K562 (cell line): ENCODE results near the gene IGFBP7. TPM values are rescaled to one million over a fixed set of nuclear protein-coding genes. Genes with fewer than 3 reads are reported as not detected.

ENCODE experiments used
- ATAC-seq: fragments of 200-7000 bp; cut with Tn5 transposase; 3 replicates; pipeline ENCODE4 v1.9.1; 2020; ENCODE audit warnings: moderate library complexity
- BruUV-seq: library from RNA; stranded (reverse); fragments of 400-500 nt; replicated peaks from 2 replicates; lab custom pipeline; 2021; lab: Mats Ljungman, UMichigan
- CTCF ChIA-PET: fragments of 300-600 bp; formaldehyde crosslinking; extraction: SDS; loops from one replicate; lab custom pipeline; 2021; ENCODE audit warnings: low intra/inter-chr PET ratio; lab: Yijun Ruan, JAX
- POLR2A ChIA-PET: fragments of 300-600, 350-650 bp; sonication (Branson Sonifier 250); formaldehyde crosslinking; extraction: SDS; loops from one replicate; lab custom pipeline; 2021; ENCODE audit warnings: antibody characterized with exemption, inconsistent platforms; lab: Yijun Ruan, JAX
- DNase-seq, 4 experiments: peaks; one replicate each; pipeline versions ENCODE4 v3.0.0 to v3.0.0-alpha.2; 2011 to 2018; ENCODE audit warnings: low spot score in 3 of 4, mixed read lengths in 3 of 4; ENCODE audit errors: extremely low read depth in 1 of 4
- FAIRE-seq: peaks from 2 replicates; lab custom pipeline; 2011; peaks lifted over from hg19 to GRCh38; lab: Jason Lieb, UNC
- H2AFZ ChIP-seq: 2 replicates; pipeline ENCODE4 v1.6.0; 2011; ENCODE audit warnings: low read depth, low read length, control low read depth, inconsistent platforms
- H3K27ac ChIP-seq: fragments of 200-600 bp; 3 replicates; pipeline ENCODE4 v1.8.0; 2011; ENCODE audit warnings: low read depth, mild to moderate bottlenecking, control low read depth, inconsistent platforms, low read length, moderate library complexity, mixed read lengths; ENCODE audit errors: extremely low read depth
- H3K27me3 ChIP-seq, 2 experiments: fragments of 300-600 bp in 1 of 2; 2 replicates in 1 of 2; 3 replicates in 1 of 2; pipeline versions ENCODE4 v1.6.0 to v1.8.0; 2011; ENCODE audit warnings: inconsistent platforms in 2 of 2, low read length in 2 of 2, mild to moderate bottlenecking in 1 of 2, mixed read lengths in 1 of 2, moderate library complexity in 1 of 2; ENCODE audit not compliant: control insufficient read depth in 2 of 2, insufficient read depth in 2 of 2
- H3K36me3 ChIP-seq: fragments of 300-600 bp; 3 replicates; pipeline ENCODE4 v1.8.0; 2011; ENCODE audit warnings: mild to moderate bottlenecking, low read length, inconsistent platforms; ENCODE audit not compliant: control insufficient read depth, insufficient read depth
- H3K4me1 ChIP-seq, 2 experiments: fragments of 200-600 bp in 1 of 2; replicated peaks in 1 of 2; 2 replicates in 1 of 2; 3 replicates in 1 of 2; pipeline versions ENCODE4 v1.5.1 to v1.8.0; 2011; ENCODE audit warnings: inconsistent platforms in 2 of 2, low read length in 2 of 2, mild to moderate bottlenecking in 1 of 2, mixed read lengths in 1 of 2, moderate library complexity in 1 of 2; ENCODE audit not compliant: control insufficient read depth in 2 of 2, insufficient read depth in 2 of 2
- H3K4me2 ChIP-seq: 2 replicates; pipeline ENCODE4 v1.6.1; 2011; ENCODE audit warnings: low read length, control low read depth, inconsistent platforms, mixed read lengths; ENCODE audit not compliant: insufficient read depth
- H3K4me3 ChIP-seq: fragments of 200-600 bp; sonication (generic), shearing (Covaris generic); 2 replicates; pipeline ENCODE4 v1.5.1; 2016; ENCODE audit warnings: control low read depth, inconsistent platforms
- H3K79me2 ChIP-seq: fragments of 200-600 bp; 3 replicates; pipeline ENCODE4 v1.8.0; 2011; ENCODE audit warnings: low read length, inconsistent platforms; ENCODE audit not compliant: control insufficient read depth, insufficient read depth
- H3K9ac ChIP-seq, 2 experiments: 2 replicates each; pipeline versions ENCODE4 v1.6.0 to v1.6.1; 2011; ENCODE audit warnings: low read depth in 2 of 2, low read length in 2 of 2, control low read depth in 1 of 2, inconsistent platforms in 1 of 2, mild to moderate bottlenecking in 1 of 2, mixed read lengths in 1 of 2; ENCODE audit not compliant: insufficient read depth in 1 of 2
- H3K9me1 ChIP-seq: one replicate; pipeline ENCODE4 v1.6.0; 2011; ENCODE audit warnings: inconsistent platforms, mild to moderate bottlenecking, low read length, moderate library complexity; ENCODE audit not compliant: control insufficient read depth, insufficient read depth
- H3K9me3 ChIP-seq: replicated peaks from 2 replicates; pipeline ENCODE4 v1.5.1; 2011; ENCODE audit warnings: low read depth, low read length, inconsistent platforms; ENCODE audit not compliant: control insufficient read depth, insufficient read depth
- H4K20me1 ChIP-seq: replicated peaks from 2 replicates; pipeline ENCODE4 v1.6.1; 2011; ENCODE audit warnings: low read length, inconsistent platforms, mixed read lengths; ENCODE audit not compliant: control insufficient read depth, insufficient read depth
- HDAC3 ChIP-seq: fragments of 450-650 bp; IDR thresholded peaks from 2 replicates; pipeline ENCODE4 v1.6.1; 2018; ENCODE audit warnings: borderline replicate concordance, mild to moderate bottlenecking, moderate library complexity; ENCODE audit not compliant: partially characterized antibody
- NBN ChIP-seq: fragments of 450-650 bp; IDR thresholded peaks from 2 replicates; pipeline ENCODE4 v1.6.1; 2016; ENCODE audit warnings: low read depth, mild to moderate bottlenecking
- SMARCE1 ChIP-seq: fragments of 450-650 bp; IDR thresholded peaks from 2 replicates; pipeline ENCODE4 v1.7.1; 2016; ENCODE audit warnings: mild to moderate bottlenecking
- WGBS: fragments of 100-300 bp; shearing (Covaris generic); methylation state at CpG from one replicate; pipeline ENCODE4 v1.1.6; 2016; ENCODE audit warnings: low coverage, mixed read lengths; ENCODE audit not compliant: insufficient coverage; ENCODE audit errors: missing lambda C conversion rate; 5-methylcytosine and 5-hydroxymethylcytosine counted together
- in situ Hi-C: fragments of 300-500 bp; cut with MboI; formaldehyde crosslinking; loops from 4 replicates; pipeline ENCODE4 v1.15.0; 2018; ENCODE audit warnings: inconsistent platforms, mixed read lengths
- intact Hi-C: fragments of 100-400 bp; cut with micrococcal nuclease; formaldehyde crosslinking; loops from 2 replicates; pipeline ENCODE4 v1.14.2; 2022
- polyA plus RNA-seq, 8 experiments: library from polyadenylated mRNA; depleted of rRNA in 4 of 8; stranded (reverse) in 5 of 8; unstranded in 3 of 8; fragments of >200 nt; fragmentation: Nextera tagmentation in 2 of 8; fragmentation: Illumina TruSeq in 1 of 8; extraction: Ambion mirVana in 2 of 8; extraction: Trizol in 1 of 8; gene quantifications; 2 replicates each; pipeline versions ENCODE4 v1.2.1 to v1.2.3, GENCODE V29; 2011 to 2014; ENCODE audit warnings: inconsistent platforms in 1 of 8, missing spikeins in 1 of 8
- total RNA-seq, 7 experiments: library from RNA; depleted of rRNA in 6 of 7; stranded (reverse); fragments of >200 nt in 6 of 7; fragmentation: Illumina TruSeq in 2 of 7; extraction: Trizol in 2 of 7; gene quantifications; 2 replicates each; pipeline versions ENCODE4 v1.2.1 to v1.2.3, GENCODE V29; 2011 to 2021; ENCODE audit warnings: low replicate concordance in 1 of 7
- TF ChIP-seq, protein P1 (sequence below): fragments of 450-650 bp; conservative IDR thresholded peaks from 2 replicates; pipeline ENCODE4 v1.6.1; 2016; ENCODE audit warnings: missing genetic modification characterization, low read depth, mild to moderate bottlenecking, missing compliant biosample characterization, moderate library complexity
- TF ChIP-seq, protein P2 (sequence below), 2 experiments: fragments of 250-450 bp in 1 of 2; fragments of 450-650 bp in 1 of 2; sonication (Bioruptor Pico) in 1 of 2; IDR thresholded peaks; 2 replicates each; pipeline versions ENCODE4 v1.6.1 to v1.8.0; 2016 to 2021; ENCODE audit warnings: mild to moderate bottlenecking in 2 of 2, moderate library complexity in 2 of 2, missing compliant biosample characterization in 1 of 2, missing genetic modification characterization in 1 of 2
- TF ChIP-seq, protein P3 (sequence below), 2 experiments: fragments of 450-650 bp; conservative IDR thresholded peaks; 2 replicates each; pipeline ENCODE4 v1.6.1; 2017; ENCODE audit warnings: mild to moderate bottlenecking in 2 of 2, moderate library complexity in 2 of 2
- TF ChIP-seq, protein P4 (sequence below): sonication (generic); IDR thresholded peaks from 2 replicates; pipeline ENCODE4 v1.6.1; 2016

Gene IGFBP7
- total and polyA plus RNA-seq, 9 of the 15 experiments (the other 6 are each of a cell fraction or from before 2014, with no cell fraction given): 0.27 to 0.49 (median 0.29) TPM; not detected in 6

DNA sequence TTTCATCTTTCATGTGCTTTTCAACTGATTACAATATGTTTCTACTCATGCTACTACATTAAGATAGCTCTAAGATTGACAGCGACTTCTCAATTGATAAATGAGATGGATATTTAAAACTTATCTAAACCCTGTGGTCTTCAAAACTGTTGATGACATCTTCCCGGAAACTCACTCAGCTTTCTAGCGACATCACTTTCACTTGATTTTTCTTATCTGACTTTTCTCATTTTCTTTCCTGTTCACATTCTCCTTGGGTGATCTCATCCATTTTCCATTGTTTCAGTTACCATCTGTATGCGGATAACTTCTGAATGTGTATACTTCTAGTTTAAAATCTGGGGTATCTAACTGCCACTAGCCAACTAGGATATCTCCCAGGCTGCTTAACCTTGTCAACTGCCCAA lies 128.4 kb downstream of the IGFBP7 start:
- peaks cover 49% of the 10 kb centered on the region for H3K36me3 ChIP-seq
- peaks cover 93% of the 10 kb centered on the region for H3K79me2 ChIP-seq
- intact Hi-C loops: no loop called here
- H3K4me1 ChIP-seq: peaks cover 23 to 28% of the 10 kb centered on the region in 2 experiments; a peak in 4 of 5 replicates
- H2AFZ ChIP-seq: no peak overlapping the region
- peak overlapping the region; percentile 12 for H3K4me3 ChIP-seq
- H3K27ac ChIP-seq: peak overlapping the region; percentile 74
- H4K20me1 ChIP-seq: peaks cover 24% of the 10 kb centered on the region
- DNase-seq (peak in 2 of 4 experiments; percentile 27 to 52), ATAC-seq (no peak), FAIRE-seq (no peak)
- ChIA-PET POLR2A (interaction anchor here (0.8 to 6.3 kb wide), 4 partner anchors 8 to 23 kb away, joined by 3 to 61 read pairs (median 3); no protein-coding TSS in a partner anchor), CTCF (no interaction called here)
- no peaks in the 10 kb centered on the region for H3K9me3 ChIP-seq
- H3K27me3 ChIP-seq: no peaks in the 10 kb centered on the region
- peak overlapping the region; percentile 100 for H3K4me2 ChIP-seq
- no TSS peak for BruUV-seq
- peaks cover 6% of the 10 kb centered on the region for H3K9me1 ChIP-seq
- H3K9ac ChIP-seq: peak overlapping the region; percentile 39 to 51; a peak in 3 of 4 replicates
- WGBS: 2% methylated on average over 4 of the region's 4 CpGs
- in situ Hi-C loops: no loop called here
- TF ChIP-seq HDAC3 (peak; percentile 58), SMARCE1 (peak; percentile 68), NBN (peak; percentile 58; the same call in 1 of the 2 replicates)
- TF ChIP-seq, protein P1, sequence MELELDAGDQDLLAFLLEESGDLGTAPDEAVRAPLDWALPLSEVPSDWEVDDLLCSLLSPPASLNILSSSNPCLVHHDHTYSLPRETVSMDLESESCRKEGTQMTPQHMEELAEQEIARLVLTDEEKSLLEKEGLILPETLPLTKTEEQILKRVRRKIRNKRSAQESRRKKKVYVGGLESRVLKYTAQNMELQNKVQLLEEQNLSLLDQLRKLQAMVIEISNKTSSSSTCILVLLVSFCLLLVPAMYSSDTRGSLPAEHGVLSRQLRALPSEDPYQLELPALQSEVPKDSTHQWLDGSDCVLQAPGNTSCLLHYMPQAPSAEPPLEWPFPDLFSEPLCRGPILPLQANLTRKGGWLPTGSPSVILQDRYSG: no peak
- TF ChIP-seq, protein P2, sequence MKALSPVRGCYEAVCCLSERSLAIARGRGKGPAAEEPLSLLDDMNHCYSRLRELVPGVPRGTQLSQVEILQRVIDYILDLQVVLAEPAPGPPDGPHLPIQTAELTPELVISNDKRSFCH (CRISPR knock-in tag; IDR thresholded peaks at IDR 0.05): no peak
- TF ChIP-seq, protein P2 (tag; IDR thresholded peaks at IDR 0.05): no peak
- TF ChIP-seq, protein P3, sequence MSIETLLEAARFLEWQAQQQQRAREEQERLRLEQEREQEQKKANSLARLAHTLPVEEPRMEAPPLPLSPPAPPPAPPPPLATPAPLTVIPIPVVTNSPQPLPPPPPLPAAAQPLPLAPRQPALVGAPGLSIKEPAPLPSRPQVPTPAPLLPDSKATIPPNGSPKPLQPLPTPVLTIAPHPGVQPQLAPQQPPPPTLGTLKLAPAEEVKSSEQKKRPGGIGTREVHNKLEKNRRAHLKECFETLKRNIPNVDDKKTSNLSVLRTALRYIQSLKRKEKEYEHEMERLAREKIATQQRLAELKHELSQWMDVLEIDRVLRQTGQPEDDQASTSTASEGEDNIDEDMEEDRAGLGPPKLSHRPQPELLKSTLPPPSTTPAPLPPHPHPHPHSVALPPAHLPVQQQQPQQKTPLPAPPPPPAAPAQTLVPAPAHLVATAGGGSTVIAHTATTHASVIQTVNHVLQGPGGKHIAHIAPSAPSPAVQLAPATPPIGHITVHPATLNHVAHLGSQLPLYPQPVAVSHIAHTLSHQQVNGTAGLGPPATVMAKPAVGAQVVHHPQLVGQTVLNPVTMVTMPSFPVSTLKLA (conservative IDR thresholded peaks at IDR 0.05): 0 out of 4 replicates have a peak, but pooled peaks of 1 of the 2 experiments have one; percentile 13
- TF ChIP-seq, protein P4, sequence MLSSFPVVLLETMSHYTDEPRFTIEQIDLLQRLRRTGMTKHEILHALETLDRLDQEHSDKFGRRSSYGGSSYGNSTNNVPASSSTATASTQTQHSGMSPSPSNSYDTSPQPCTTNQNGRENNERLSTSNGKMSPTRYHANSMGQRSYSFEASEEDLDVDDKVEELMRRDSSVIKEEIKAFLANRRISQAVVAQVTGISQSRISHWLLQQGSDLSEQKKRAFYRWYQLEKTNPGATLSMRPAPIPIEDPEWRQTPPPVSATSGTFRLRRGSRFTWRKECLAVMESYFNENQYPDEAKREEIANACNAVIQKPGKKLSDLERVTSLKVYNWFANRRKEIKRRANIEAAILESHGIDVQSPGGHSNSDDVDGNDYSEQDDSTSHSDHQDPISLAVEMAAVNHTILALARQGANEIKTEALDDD: peak; percentile 93
